Stimulated activated CD4-positive, alpha-beta T cell treated with anti-CD3 and anti-CD28 coated beads, Interleukin-12 subunit alpha, Interleukin-12 subunit beta, amount 100 ng/mL, for 4 hours (primary cell): ENCODE data around the gene RNF222.
A peak's percentile ranks its signal among the peaks of the same experiment; 100 is the strongest.
"Not testable (repeated sequence)": the region's sequence is repeated elsewhere in the genome, so short reads cannot be mapped to it uniquely, and the experiment has no call there.

Experiments used
- DNase-seq: peaks from one replicate; pipeline ENCODE4 v3.0.0-alpha.2; 2020

Gene RNF222

DNA sequence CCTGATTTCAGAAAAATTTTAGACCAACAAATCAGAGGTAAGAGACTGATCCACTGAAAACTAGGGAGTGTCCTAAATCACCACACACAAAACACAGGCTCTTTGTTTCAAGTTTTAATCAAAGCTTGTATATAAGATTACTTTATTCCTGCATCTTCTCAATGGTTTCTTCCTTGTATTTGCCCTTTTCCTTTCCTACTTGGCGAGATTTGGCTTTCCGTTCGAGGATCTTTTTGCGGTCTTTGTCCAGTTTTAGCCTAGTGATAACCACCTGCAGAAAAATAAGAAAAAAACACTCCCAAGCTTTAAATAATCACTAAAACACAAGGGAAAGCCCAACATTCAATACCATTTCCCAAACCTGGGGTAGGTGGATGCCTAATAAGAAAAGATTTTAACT is 20.2 kb downstream of the RNF222 start:
- DNase-seq: no peak

- DNase-seq: peak; percentile 89
Observed at GRCh38 chr17:8376271-8377067, 21.2 kb downstream of the RNF222 start, which contains the start of gene KRABD2. Gene KRABD2 (minus strand): TSS chr17:8376704.

DNA sequence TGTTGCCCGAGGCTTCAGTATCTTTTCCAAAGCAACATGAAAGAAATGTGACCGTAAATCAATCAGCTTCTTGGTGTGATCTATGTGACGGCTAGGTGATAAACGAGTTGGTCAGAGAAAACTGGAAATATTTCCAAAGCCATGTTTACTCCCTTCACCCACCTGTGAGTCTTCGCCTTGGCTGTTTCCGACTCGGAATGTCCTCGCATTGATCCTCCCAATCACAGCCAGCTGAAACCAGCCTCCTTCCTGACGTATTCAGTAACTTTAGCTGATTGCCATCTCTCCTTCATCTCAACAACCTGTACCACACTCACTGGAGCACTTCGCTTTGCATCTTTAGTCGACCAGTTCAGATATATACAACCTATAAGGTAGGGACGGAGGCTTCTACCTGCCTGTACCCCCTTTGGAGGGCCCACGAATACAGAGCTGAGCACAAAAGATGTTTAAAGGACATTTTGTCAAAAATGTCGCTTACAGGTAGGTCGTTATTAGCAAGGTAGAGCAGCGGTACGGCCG is 21.8 kb downstream of the RNF222 start:
- no peak for DNase-seq

DNA sequence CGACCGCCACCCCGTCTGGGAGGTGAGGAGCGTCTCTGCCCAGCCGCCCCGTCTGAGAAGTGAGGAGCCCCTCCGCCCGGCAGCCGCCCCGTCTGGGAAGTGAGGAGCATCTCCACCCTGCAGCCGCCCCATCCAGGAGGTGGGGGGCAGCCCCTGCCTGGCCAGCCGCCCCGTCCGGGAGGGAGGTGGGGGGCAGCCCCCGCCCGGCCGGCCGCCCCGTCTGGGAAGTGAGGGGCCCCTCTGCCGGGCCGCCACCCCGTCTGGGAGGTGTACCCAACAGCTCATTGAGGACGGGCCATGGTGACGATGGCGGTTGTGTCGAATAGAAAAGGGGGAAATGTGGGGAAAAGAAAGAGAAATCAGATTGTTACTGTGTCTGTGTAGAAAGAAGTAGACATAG is 23.8 kb downstream of the RNF222 start:
- DNase-seq: not testable (repeated sequence)

GRCh38 chr17:8372422-8372821 is 25.2 kb downstream of the RNF222 start:
- DNase-seq: no peak

GRCh38 chr17:8371786-8372185 is 25.8 kb downstream of the RNF222 start:
- DNase-seq: no peak

GRCh38 chr17:8369944-8370343 is 27.7 kb downstream of the RNF222 start:
- no peak for DNase-seq

DNA sequence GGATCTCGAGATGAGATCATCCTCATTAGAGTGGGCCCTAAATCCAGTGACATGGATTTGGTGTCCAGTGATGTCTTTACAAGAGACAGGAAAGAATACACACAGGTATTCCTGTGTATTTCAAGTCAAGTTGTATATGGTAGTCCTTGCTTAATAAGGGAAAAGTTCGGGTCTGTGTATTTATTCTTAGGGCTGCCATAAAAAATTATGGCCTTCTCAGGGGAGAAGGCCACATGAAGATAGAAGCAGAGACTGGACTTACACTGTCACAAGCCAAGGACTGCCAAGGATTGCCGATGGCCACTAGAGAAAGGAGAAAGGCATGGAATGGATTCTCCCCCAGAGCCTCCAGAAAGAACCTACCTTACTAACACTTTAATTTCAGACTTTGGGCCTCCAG is 29.4 kb downstream of the RNF222 start:
- no peak for DNase-seq

DNA sequence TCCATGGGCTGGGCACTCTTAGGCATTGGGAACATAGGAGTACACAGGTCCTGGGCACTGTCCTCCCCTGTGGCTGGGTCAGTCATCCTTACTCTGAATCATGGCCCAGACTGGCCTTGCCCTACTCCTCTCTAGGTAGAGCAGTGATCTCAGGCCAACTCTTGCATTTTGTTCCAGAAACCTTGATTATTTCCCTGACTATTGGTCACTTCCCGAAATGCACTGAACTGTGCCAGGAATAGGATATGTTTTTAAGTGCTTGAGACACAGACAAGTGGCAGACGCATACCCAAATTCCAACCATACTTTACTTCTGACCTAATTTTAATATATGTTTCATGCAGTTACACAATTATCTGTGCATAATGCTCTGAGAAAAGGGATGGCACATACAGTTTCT is 31.4 kb downstream of the RNF222 start:
- DNase-seq: no peak

DNA sequence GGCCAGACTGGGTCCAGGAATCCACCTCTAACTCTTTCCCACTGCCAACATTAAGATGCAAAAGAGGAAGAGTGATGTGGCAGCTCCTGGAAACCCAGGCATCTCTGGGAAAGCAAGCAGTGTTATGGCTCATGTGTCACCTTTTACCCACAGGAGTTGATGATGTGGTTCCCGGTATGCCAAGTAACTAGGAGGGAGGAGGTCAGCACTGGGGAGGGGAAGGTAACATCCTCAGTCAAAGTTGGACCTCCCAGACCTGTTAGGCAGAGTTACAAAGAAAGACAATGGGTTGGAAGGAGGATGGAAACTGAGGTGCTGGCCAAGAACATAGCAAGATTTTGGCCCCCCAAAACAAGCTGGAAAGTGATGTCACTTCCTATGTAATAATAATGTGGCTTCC is 32.5 kb downstream of the RNF222 start:
- no peak for DNase-seq

GRCh38 chr17:8362651-8363332 is 34.8 kb downstream of the RNF222 start:
- no peak for DNase-seq

- DNase-seq: no peak
Observed at GRCh38 chr17:8360751-8361150, 36.9 kb downstream of the RNF222 start.

GRCh38 chr17:8360260-8360659 is 37.4 kb downstream of the RNF222 start:
- no peak for DNase-seq

DNA sequence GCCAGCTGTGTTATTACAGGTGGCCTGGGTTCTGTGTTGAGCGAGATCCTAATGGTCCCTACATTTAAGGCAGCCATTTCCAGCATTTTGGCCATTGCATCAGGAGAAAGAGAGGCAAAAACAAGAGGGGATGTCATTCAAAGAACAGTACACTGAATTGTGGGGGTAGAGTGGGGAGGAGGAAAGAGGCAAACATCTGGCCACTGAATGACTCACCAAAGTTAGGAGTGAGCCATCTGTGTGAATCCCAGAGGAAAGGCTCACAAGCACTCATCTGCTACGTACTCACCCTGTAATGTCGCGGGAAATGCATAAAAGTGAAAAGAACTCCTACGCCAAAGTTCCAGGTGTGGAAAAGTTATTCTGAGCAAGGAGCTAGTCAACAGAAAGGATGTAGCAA is 37.9 kb downstream of the RNF222 start:
- DNase-seq: no peak

DNA sequence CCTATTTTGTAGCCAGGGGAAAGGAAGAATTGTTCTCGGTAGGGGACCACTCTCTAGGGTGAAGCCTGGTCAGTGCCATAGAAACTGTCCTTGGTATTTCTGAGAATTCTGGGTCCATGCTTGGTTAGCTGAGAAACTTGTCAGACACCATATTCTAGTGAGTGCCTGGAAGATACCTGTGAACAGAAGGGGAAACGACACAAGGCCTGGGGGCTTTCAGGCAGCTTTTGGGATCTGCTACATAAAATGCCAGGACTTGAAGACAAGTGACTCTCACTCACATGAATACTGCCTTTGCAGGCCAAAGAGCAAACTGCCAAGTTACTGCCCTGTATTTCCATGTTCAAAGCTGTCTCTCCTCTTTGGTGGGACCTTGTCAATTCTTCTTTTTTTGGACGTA is 39.7 kb downstream of the RNF222 start:
- DNase-seq: no peak

GRCh38 chr17:8354236-8354635 is 43.4 kb downstream of the RNF222 start:
- DNase-seq: no peak

DNA sequence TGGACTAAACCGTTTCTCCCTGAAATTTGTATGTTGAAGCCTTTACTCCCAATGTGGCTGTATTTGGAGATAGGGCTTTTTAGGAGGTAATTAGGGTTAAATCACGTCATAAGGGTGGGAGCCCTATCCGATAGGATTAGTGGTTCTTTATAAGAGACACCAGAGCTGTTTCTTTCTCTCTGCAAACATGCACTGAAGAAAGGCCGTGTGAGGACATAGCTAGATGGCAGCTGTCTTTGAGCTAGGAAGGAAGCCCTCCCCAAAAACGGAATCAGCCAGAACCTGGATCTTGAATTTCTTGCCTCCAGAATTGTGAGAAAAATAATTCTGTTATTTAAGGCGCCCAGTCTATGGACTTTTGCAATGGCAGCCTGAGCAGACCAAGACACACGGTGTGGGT is 43.9 kb downstream of the RNF222 start:
- DNase-seq: no peak

DNA sequence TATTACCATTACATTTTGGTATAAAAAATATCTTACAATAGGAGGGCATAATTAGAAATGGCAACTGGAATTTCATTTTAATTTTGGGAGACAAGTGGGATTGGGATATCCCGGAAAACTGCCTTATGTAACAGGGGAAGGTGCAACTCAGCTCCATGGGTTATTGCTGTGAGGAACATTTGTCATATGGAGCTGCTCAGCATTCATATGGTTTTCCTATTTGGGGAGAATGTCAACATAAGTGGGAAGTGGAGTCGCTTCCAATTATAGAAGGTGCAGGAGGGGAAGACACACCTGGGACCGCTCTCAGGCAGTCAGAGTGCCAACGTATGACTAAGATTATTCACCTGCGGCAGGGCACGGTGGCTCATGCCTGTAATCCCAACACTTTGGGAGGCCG is 47.3 kb downstream of the RNF222 start:
- no peak for DNase-seq

DNA sequence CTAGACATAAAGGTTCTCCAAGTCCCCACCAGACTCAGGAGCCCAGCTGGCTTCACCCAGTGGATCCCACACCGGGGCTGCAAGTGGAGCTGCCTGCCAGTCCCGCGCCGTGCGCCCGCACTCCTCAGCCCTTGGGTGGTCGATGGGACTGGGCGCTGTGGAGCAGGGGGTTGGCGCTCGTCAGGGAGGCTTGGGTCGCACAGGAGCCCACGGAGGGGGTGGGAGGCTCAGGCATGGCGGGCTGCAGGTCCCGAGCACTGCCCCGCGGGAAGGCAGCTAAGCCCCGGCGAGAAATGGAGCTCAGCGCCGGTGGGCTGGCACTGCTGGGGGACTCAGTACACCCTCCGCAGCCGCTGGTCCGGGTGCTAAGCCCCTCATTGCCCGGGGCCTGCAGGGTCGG is 50.6 kb downstream of the RNF222 start:
- DNase-seq: not testable (repeated sequence)

DNA sequence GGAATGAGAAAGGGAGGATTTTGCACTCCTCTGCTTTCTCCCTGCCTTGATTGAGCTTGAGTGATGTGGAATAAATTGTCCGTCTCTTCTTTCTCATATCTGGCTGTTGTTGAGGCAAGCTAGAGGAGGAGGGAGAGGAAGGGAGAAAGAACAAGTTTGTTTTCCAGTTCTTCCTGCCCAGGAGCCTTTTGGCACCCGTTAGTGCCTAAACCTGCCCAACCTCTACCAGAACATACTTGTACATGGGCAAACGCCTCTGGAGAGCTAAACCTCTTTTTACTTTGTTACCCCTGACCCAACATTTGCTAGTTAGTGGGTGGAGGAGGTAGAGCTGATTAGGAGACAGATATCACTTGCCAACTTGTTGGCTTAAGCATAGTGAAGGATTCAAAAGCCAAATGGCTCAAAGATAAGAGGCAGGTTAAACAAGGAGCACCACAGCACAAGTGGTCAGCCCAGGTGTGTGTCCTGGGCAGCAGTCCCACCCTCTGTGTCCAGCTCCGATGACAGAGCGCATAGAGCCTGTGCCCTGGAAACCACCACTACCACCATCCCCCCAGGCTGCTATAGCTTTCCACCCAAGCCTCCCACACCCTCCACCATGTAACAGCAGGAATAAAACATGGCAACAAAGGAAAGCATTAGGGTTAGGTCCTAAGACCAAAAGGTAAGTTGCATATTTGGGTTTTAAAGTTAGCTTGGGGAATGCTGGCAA is 51.5 kb downstream of the RNF222 start:
- no peak for DNase-seq

DNA sequence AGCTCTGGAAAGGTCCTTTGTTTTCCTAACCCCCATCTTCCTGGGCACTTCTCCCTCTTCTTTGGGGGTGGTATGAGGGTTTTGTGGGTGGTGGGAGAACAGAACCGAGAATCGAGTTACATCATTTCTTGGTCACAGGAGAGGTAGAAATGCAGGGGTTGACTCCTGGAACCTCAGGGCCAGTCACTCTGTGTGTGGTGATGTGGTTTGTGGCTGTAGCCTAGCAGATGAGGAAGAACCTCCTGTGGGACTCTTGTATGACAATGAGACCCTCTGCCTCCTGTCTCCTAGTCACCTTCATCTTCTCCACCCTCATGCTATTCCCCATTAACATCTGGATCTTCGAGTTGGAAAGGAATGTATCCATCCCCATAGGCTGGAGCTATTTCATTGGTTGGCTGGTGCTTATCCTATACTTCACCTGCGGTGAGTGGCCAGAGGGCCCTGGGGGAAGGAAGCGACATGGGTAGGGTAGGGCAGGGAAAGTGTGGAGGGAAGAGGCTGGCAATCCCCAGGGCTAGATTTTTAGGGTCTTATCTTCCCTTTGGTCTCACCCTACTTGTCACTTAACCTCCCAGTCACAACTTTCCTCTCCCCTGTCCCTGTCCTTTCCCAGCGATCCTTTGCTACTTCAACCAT is 52.5 kb downstream of the RNF222 start:
- DNase-seq: no peak

- no peak for DNase-seq
Observed at GRCh38 chr17:8341456-8341855, 56.2 kb downstream of the RNF222 start.
